PC-9 (cell line): ENCODE measurements around the gene KCNQ1OT1. TPM values are rescaled to one million over a fixed set of nuclear protein-coding genes. Genes with fewer than 3 reads are reported as not detected.

ENCODE experiments used
- BruUV-seq: library from RNA; stranded (reverse); fragments of 400-500 nt; replicated peaks from 2 replicates; lab custom pipeline; 2021; lab: Mats Ljungman, UMichigan
- CTCF ChIA-PET: fragments of 300-600 bp; sonication (Branson Sonifier 250); formaldehyde crosslinking; loops from one replicate; lab custom pipeline; 2022; ENCODE audit warnings: antibody characterized with exemption; lab: Charles Lee
- POLR2A ChIA-PET: fragments of 300-600 bp; sonication (Branson Sonifier 250); formaldehyde crosslinking; loops from one replicate; lab custom pipeline; 2022; ENCODE audit warnings: antibody characterized with exemption; ENCODE audit not compliant: unreplicated experiment; lab: Charles Lee
- DNase-seq, 2 experiments: peaks; one replicate each; pipeline versions ENCODE4 v3.0.0 to v3.0.0-alpha.2; 2015 to 2022; ENCODE audit warnings: mixed read lengths in 1 of 2
- H2AFZ ChIP-seq: fragments of 200-600 bp; sonication (generic); 2 replicates; pipeline ENCODE4 v1.8.1; 2017; ENCODE audit warnings: antibody characterized with exemption
- H3F3A ChIP-seq: fragments of 200-600 bp; sonication (generic); 2 replicates; pipeline ENCODE4 v1.8.1; 2017; ENCODE audit warnings: antibody characterized with exemption, mild to moderate bottlenecking, low read depth; ENCODE audit not compliant: insufficient read depth
- H3K27ac ChIP-seq: fragments of 200-600 bp; sonication (generic); 2 replicates; pipeline ENCODE4 v1.6.1; 2016; ENCODE audit warnings: mixed run types
- H3K27me3 ChIP-seq: fragments of 200-600 bp; sonication (generic); 2 replicates; pipeline ENCODE4 v1.6.1; 2016; ENCODE audit warnings: low read depth, mixed run types; ENCODE audit not compliant: insufficient read depth
- H3K36me3 ChIP-seq: fragments of 200-600 bp; sonication (generic); 2 replicates; pipeline ENCODE4 v1.6.1; 2016; ENCODE audit warnings: low read depth, mixed run types
- H3K4me1 ChIP-seq: fragments of 200-600 bp; sonication (generic); replicated peaks from 2 replicates; pipeline ENCODE4 v1.6.1; 2016; ENCODE audit warnings: mixed run types; ENCODE audit not compliant: insufficient read depth
- H3K4me2 ChIP-seq: fragments of 200-600 bp; sonication (generic); 2 replicates; pipeline ENCODE4 v1.6.1; 2017; ENCODE audit warnings: mixed run types
- H3K4me3 ChIP-seq: fragments of 200-600 bp; sonication (generic); 2 replicates; pipeline ENCODE4 v1.6.1; 2016; ENCODE audit warnings: mixed run types
- H3K79me2 ChIP-seq: fragments of 200-600 bp; sonication (generic); 2 replicates; pipeline ENCODE4 v1.6.1; 2017; ENCODE audit warnings: low read depth, mixed run types
- H3K9me2 ChIP-seq: fragments of 200-600 bp; sonication (generic); 2 replicates; pipeline ENCODE4 v1.8.1; 2017; ENCODE audit warnings: mild to moderate bottlenecking; ENCODE audit not compliant: insufficient read depth
- H3K9me3 ChIP-seq: fragments of 200-600 bp; sonication (generic); 2 replicates; pipeline ENCODE4 v1.8.1; 2016; ENCODE audit warnings: low read depth; ENCODE audit not compliant: insufficient read depth
- H4K20me1 ChIP-seq: fragments of 200-600 bp; sonication (generic); 2 replicates; pipeline ENCODE4 v1.8.1; 2017; ENCODE audit not compliant: insufficient read depth
- EZH2 ChIP-seq: fragments of 200-600 bp; sonication (generic); IDR thresholded peaks from 2 replicates; pipeline ENCODE4 v1.8.0; 2017; ENCODE audit warnings: antibody characterized with exemption, low read depth
- intact Hi-C: fragments of 100-400 bp; cut with micrococcal nuclease; formaldehyde crosslinking; loops from one replicate; pipeline ENCODE4 v1.10.0; 2022; ENCODE audit not compliant: unreplicated experiment
- total RNA-seq: library from RNA; stranded (reverse); gene quantifications from 2 replicates; pipeline ENCODE4 v1.2.3, GENCODE V29; 2021
- TF ChIP-seq, protein P1 (sequence below): fragments of 200-600 bp; sonication (generic); conservative IDR thresholded peaks from 2 replicates; pipeline ENCODE4 v1.6.1; 2017; ENCODE audit warnings: mixed run types, antibody characterized with exemption, mild to moderate bottlenecking, moderate library complexity

Gene KCNQ1OT1
- total RNA-seq, 1 experiment from 2014 or later, result 3.4 TPM

- no TSS peak for BruUV-seq
- H3K4me3 ChIP-seq, result no peak overlapping the region
- intact Hi-C loops, result no loop called here
- H3K9me3 ChIP-seq, result no peaks in the 10 kb centered on the region
- no peak overlapping the region for H2AFZ ChIP-seq
- H3K9me2 ChIP-seq, result no peaks in the 10 kb centered on the region
- ChIA-PET CTCF (no interaction called here), POLR2A (interaction anchor here (0.6 to 0.8 kb wide), 2 partner anchors 11 to 214 kb away, joined by 4 to 8 read pairs; partner anchors contain the start of gene PHLDA2)
- no peaks in the 10 kb centered on the region for H3F3A ChIP-seq
- peaks cover 21% of the 10 kb centered on the region; the same call in 1 of the 2 replicates for H3K27me3 ChIP-seq
- H4K20me1 ChIP-seq, result no peaks in the 10 kb centered on the region
- H3K36me3 ChIP-seq, result no peaks in the 10 kb centered on the region
- H3K79me2 ChIP-seq, result no peaks in the 10 kb centered on the region
- no peak for TF ChIP-seq EZH2
- TF ChIP-seq, protein P1, sequence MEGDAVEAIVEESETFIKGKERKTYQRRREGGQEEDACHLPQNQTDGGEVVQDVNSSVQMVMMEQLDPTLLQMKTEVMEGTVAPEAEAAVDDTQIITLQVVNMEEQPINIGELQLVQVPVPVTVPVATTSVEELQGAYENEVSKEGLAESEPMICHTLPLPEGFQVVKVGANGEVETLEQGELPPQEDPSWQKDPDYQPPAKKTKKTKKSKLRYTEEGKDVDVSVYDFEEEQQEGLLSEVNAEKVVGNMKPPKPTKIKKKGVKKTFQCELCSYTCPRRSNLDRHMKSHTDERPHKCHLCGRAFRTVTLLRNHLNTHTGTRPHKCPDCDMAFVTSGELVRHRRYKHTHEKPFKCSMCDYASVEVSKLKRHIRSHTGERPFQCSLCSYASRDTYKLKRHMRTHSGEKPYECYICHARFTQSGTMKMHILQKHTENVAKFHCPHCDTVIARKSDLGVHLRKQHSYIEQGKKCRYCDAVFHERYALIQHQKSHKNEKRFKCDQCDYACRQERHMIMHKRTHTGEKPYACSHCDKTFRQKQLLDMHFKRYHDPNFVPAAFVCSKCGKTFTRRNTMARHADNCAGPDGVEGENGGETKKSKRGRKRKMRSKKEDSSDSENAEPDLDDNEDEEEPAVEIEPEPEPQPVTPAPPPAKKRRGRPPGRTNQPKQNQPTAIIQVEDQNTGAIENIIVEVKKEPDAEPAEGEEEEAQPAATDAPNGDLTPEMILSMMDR, result no peak
- H3K4me1 ChIP-seq, result no peaks in the 10 kb centered on the region
- H3K4me2 ChIP-seq, result no peak overlapping the region
- no peak overlapping the region for H3K27ac ChIP-seq
- DNase-seq, result no peak
Observed at GRCh38 chr11:2714871-2715270, 15.1 kb upstream of the KCNQ1OT1 start.

DNA sequence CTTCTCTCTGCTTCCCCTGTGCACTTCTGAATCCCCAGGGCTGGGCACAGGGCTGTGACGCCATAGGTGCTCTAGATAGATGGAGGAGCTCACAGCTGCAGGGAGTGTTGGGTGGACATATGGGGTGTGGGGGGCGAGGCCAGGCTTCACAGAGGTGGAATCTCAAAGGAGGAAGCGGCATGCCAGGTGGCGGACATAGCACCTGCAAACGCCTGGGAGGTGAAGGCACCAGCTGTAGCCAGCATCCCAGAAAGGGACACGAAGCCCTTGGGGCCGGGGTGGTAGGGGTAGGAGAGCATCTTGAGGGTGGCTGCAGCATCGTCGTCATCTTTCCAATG lies 14.6 kb upstream of the KCNQ1OT1 start:
- no peak for DNase-seq
- Histone ChIP-seq H3K36me3 (no peaks in the 10 kb centered on the region), H3K4me1 (no peaks in the 10 kb centered on the region), H3K9me3 (no peaks in the 10 kb centered on the region), H2AFZ (no peak overlapping the region), H3K27ac (no peak overlapping the region), H4K20me1 (no peaks in the 10 kb centered on the region), H3K9me2 (no peaks in the 10 kb centered on the region), H3K4me2 (no peak overlapping the region), H3K79me2 (no peaks in the 10 kb centered on the region), H3K27me3 (peaks cover 24% of the 10 kb centered on the region; the same call in 1 of the 2 replicates), H3F3A (no peaks in the 10 kb centered on the region), H3K4me3 (no peak overlapping the region)
- intact Hi-C loops, result no loop called here
- ChIA-PET CTCF (no interaction called here), POLR2A (interaction anchor here (0.6 to 0.8 kb wide), 2 partner anchors 11 to 215 kb away, joined by 4 to 8 read pairs; partner anchors contain the start of gene PHLDA2)
- no peak for TF ChIP-seq EZH2
- TF ChIP-seq, protein P1, result no peak
- BruUV-seq, result no TSS peak

GRCh38 chr11:2713661-2714462 lies 14.1 kb upstream of the KCNQ1OT1 start:
- intact Hi-C loops, result no loop called here
- Histone ChIP-seq H4K20me1 (no peaks in the 10 kb centered on the region), H3K4me2 (no peak overlapping the region), H3K4me1 (no peaks in the 10 kb centered on the region), H3K9me2 (no peaks in the 10 kb centered on the region), H2AFZ (no peak overlapping the region), H3K79me2 (no peaks in the 10 kb centered on the region), H3K9me3 (no peaks in the 10 kb centered on the region), H3F3A (no peaks in the 10 kb centered on the region), H3K27ac (no peak overlapping the region), H3K27me3 (peaks cover 24% of the 10 kb centered on the region; the same call in 1 of the 2 replicates), H3K4me3 (no peak overlapping the region), H3K36me3 (no peaks in the 10 kb centered on the region)
- DNase-seq, result no peak
- ChIA-PET CTCF (no interaction called here), POLR2A (interaction anchor here (0.6 to 0.8 kb wide), 2 partner anchors 10 to 215 kb away, joined by 4 to 8 read pairs; partner anchors contain the start of gene PHLDA2)
- TF ChIP-seq, protein P1, result no peak
- TF ChIP-seq EZH2, result no peak
- BruUV-seq, result no TSS peak
